NCI-H82 treated with DMSO at 0.1 percent for 48 hours (cell line): Measurements from ENCODE around the gene ZNF516.

Experiments
- DNase-seq: peaks from one replicate; lab custom pipeline; 2025; ENCODE audit not compliant: unreplicated experiment; lab: John Stamatoyannopoulos, UW

ZNF516 gene

DNA sequence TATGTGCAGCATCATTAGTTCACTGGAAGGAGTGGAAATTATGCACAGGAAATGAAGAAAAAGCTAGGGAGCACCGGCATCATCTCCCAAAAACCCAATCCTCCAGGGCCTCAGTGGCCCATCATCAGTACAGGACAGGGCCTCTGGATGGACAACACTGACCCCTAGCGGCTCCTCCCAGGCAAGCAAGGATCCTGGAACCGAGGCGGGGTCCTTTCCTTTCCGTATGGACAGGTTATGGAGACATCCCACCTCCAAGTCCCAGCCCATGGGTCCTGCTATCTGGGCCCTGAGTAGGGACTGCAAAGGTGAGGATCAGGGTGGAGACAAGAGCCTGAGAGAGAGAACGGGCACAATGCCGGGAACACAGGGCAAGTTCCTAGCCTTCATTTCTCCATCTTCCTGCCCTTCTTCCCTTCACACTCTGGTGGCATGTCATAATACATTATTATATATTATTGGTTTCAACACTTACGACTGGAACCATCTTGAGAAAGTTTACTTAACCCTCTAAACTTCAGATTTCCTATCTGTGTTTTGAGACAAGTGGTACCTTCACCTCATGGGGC lies 68.2 kb downstream of the ZNF516 start:
- DNase-seq = no peak

GRCh38 chr18:76425146-76426131 lies 69.6 kb downstream of the ZNF516 start:
- DNase-seq = no peak

DNA sequence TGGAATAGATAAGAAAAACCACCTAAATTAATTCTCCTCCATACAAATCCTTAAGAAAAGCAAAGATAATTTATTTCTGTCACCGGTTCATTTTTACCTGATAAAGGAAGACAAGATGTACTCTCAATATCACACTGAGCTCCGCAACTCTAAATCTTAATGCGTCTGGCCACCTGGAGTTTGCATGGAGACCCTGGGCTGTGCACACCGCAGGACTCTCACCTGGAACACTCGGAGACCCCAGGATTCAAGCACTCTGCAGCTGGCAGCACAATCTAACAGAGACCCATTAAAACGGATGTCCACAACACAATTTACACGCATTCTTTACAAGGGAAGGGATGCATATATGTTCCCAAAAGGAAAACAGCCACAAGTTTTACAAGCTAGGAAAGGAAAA lies 72.2 kb downstream of the ZNF516 start:
- no peak for DNase-seq

DNA sequence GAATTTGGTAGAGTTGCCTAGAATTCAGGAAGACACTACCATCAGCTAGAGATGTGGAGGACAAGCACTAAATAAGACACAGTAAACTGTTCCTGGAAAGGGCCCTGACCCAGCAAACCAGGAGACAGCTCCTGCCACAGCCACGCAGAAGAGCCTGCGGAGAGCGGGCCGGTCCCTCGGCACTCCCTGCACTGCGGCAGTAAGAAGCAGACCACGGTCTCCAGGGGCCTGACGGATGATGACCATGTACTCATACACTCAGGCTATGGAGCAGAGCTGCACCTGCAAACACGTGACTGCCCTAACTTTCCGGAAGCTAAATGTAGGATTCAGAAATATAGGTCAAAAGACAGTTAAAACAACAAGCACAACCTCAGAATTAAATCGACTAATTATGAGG lies 72.9 kb downstream of the ZNF516 start:
- no peak for DNase-seq

DNA sequence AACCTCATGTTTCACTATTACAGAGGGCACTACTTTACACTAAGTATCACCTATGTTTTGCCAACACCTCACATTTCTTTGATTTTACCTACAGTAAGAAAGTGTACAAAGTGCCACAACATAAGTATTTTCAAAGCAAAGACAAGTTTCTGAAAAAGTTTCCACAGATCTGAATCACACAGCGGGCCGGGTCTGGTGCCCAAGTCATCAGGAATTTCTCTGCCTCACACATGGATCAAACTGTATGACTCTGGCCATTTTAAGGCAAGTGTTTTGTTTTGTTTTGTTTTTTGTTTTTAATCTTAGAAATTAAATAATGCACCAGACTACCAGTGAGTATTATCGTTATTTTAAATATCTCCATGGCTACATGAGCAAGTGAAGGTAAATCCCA lies 73.4 kb downstream of the ZNF516 start:
- no peak for DNase-seq

- no peak for DNase-seq
Measured at GRCh38 chr18:76420898-76421684, 74.0 kb downstream of the ZNF516 start.

DNA sequence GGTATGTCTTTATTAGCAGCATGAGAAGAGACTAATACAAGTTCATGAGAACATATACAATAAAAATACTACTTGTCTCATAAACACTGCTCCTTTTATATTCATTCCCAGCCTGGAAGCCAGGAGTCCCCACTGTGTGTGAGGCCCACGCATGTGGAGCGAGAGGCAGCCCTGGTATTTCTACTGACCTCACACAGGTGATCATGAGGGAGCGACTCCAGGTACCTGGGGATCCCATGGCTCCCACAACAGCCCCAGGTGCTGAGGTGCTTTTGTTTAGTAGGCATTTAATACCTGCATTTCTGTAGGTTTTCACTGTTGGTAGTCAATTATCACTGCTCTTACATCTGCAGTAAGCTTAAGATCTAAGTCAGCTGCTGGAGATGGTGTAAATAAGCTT lies 75.2 kb downstream of the ZNF516 start:
- DNase-seq = no peak

- no peak for DNase-seq
Measured at GRCh38 chr18:76416911-76417310, 78.1 kb downstream of the ZNF516 start.

DNA sequence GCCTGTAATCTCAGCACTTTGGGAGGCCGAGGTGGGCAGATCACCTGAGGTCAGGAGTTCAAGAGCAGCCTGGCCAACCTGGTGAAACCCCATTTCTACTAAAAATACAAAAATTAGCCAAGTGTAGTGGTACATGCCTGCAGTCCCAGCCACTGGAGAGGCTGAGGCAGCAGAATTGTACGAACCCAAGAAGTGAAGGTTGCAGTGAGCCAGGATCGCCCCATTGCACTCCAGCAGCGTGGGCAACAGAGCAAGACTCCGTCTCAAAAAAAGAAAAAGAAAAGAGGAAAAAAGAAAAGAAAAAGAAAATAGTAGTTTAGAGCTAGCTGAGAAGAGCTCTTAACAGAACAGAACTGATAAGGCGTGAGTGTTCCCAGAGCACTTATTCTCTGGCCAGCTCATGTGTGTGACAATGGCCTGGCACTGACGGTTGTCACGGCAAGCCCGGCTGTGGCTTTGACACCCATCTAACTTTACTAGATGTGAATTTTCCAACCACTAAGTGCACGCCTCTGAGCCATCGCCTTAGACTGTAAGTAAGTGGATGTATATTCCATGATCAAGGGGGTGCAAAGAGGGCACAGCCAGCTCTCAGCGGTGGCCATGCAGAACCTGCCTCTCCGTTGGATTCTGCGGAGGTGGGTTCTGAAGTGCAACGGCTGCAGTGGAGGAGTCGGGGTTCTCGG lies 80.0 kb downstream of the ZNF516 start:
- DNase-seq = no peak

DNA sequence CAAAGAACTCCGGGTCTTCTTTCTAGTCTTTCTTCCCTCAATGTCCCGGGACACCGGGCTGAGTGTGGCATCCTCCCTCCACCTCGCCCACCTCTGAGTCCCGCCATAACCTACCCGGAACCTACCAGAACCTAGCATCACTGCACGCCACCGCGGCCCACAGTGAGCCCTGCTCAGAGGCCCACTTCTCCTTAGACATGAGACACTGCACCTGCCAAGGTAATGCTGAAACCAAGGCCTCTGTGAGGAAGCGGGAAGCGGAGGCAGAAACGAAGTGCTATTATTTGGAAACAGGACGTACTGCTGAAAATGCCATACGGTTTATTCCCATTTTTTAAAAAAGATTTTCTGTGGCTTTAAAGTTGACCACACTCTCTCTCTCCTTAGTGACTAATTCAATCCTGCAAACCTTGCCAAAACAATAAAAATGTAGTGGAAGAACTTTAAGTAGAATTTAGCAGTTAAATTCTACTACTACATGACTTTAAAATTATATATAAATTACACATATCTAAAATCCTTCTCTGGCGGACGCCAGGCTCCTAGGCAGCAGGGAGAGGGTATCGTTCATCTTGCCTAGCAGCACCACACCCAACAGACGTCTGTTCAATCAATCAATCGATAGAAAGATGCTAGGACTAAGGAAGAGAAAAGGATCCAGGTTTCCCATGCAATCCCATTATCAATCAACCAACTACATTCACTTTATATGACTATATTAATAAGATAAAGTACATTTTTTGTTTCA lies 82.0 kb downstream of the ZNF516 start:
- no peak for DNase-seq

DNA sequence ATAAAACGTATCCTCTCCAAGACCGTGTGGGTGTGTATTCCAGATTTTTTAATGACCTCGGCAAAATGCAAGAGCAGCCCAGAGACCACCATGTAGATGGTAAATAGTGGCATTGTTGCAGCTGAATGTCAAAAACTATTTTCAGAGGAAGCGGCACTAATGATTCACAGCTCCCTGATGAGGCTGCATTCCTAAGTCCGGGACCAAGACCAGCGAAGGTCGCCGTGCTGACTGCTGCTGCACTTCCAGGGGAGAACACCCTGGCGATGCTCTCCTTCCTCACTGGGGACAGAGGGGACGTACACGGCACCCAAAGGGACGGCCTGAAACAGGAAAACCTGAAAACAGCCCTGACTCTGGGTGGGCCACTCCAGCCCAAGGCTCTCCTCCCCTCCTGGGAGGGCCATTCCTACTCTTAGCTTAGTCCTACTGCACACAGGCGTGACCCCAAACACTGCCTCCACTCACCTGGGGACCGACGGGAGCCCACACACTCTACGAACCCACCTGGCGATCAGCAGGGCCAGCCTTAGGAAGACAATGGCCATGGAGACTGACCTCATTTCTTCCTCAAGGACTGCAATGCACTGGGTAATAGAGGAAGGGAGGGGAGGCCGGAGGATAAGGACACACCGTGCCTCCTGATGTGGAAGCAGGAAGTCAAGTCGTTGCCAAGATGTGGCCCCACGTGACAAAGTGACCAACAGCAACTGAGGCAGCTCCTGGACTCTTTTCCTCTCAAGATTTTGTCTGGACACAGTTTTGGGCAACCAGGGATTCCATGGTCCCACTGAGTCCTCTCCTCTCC lies 82.8 kb downstream of the ZNF516 start:
- DNase-seq = no peak

DNA sequence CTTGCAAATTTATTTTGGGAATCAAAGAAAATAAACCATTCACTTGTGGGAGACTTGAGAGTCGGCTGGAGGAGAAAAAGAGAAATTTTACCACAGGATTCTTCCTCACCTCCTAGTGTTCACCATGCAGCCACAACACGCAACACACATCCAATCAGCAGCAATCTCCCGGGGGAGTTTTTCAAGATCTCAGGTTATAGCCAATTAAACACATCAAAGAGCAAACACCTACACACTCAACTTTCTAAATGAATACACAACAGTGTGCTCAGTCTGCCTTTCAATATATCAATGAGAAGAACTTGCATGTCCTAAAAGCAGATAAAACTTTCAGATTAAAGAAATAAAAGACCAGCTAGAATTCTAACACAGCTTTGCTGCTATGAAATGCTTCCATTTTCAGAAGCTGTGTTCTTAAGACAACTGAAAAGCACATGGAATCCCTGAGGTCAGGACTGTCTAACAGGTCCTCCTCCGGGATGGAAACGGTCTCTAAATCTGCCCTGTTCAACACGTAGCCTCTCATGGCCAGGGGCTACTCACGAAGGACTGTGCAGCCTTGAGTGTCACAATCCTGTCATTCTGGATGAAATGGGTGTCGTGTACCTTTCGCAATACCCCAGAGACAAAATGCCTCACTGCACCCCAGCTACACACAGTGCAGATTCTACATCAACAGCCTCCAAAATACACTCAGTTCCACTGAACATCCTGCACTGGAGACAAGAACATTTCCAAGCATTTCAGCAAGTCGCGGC lies 84.2 kb downstream of the ZNF516 start:
- no peak for DNase-seq

GRCh38 chr18:76410033-76410432 lies 85.0 kb downstream of the ZNF516 start:
- DNase-seq = no peak

DNA sequence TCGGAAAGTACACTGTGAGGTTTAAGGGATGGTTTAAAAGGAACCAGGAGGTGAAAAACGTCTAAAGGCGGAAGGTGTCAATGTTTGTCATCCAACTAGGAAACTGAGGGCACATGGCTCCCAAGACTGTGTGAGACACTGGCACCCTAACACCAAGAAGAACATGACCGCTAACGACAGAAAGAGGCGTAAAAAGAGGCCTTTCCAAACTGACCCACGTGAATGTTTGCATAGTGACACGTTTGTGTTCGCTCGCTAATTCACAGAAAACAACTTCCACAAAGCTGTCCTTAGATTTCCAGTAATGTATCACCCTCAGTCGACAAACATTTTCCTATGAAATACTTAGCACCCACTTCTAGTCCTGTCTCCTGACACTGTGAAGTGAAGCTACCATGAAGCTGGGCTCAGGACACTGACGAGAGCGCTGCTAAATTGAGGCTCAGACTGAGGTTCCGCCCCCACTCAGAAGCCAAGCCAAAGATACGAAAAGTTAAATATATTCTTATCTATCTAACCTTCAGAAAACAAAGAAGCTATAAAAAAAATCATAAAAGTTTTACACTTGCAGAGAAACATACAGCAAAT lies 86.5 kb downstream of the ZNF516 start:
- DNase-seq = no peak

- no peak for DNase-seq
Measured at GRCh38 chr18:76407681-76408080, 87.4 kb downstream of the ZNF516 start.

GRCh38 chr18:76406791-76407190 lies 88.3 kb downstream of the ZNF516 start:
- no peak for DNase-seq

DNA sequence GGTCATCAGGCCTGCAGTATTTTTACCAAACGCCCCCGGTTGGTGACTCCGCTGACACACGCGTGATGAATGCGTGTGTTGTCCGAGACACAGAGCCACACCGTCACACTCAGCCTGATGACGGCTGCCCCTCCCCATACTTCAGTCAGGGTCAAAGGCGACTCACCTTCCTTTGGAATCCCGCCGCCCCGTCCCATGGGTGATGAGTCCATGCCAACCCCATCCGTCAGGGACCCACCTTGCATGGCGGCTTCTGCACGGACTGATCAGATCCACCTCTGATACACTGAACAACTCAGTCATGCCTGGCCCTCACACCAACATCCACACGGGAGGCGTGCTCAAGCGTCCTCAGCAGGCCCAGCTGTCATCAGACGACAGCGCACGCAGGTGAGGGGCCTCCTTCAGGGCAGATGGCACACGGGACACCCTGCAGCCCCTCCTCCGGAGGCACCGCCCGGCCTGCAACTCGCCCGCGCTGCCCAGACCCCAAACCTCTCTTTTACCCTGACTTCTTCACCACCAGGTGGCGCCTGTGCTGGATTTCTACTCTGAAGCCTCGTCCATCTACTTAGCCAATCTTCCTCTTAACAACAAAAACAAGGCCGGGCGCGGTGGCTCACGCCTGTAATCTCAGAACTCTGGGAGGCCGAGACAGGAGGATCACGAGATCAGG lies 89.2 kb downstream of the ZNF516 start:
- DNase-seq = no peak

- DNase-seq = no peak
Measured at GRCh38 chr18:76405280-76405679, 89.8 kb downstream of the ZNF516 start.
